Heart right ventricle (tissue), 16 donors: Measurements from ENCODE around the gene GLDN. TPM values are rescaled to one million over a fixed set of nuclear protein-coding genes. Genes with fewer than 3 reads are reported as not detected.

Source experiments
- ATAC-seq, 8 donors: fragments of 200-7000 bp; cut with Tn5 transposase; one replicate each; pipeline ENCODE4 v1.9.1; 2020; ENCODE audit warnings: mild to moderate bottlenecking in 8 of 8, moderate library complexity in 8 of 8, moderate number of reproducible peaks in 1 of 8
- DNase-seq, 2 donors: peaks; one replicate each; pipeline ENCODE4 v3.0.0-alpha.2; 2020
- H3K27ac ChIP-seq, 10 donors: fragments of 200-600 bp; sonication (generic) in 2 of 10; one replicate each; pipeline versions ENCODE4 v1.5.0 to v1.8.0; 2020 to 2022; ENCODE audit warnings: mild to moderate bottlenecking in 3 of 10
- H3K27me3 ChIP-seq, 7 donors: fragments of 200-600 bp; one replicate each; pipeline ENCODE4 v1.8.0; 2021 to 2022; ENCODE audit warnings: mild to moderate bottlenecking in 2 of 7
- H3K36me3 ChIP-seq, 9 donors: fragments of 200-600 bp; sonication (generic) in 1 of 9; one replicate each; pipeline versions ENCODE4 v1.5.0 to v1.8.0; 2020 to 2022; ENCODE audit warnings: mild to moderate bottlenecking in 2 of 9
- H3K4me1 ChIP-seq, 9 donors: fragments of 200-600 bp; sonication (generic) in 1 of 9; one replicate each; pipeline versions ENCODE4 v1.5.0 to v1.8.0; 2020 to 2022; ENCODE audit warnings: mild to moderate bottlenecking in 4 of 9
- H3K4me3 ChIP-seq, 10 donors: fragments of 200-600 bp; sonication (generic) in 2 of 10; one replicate each; pipeline versions ENCODE4 v1.5.0 to v1.8.0; 2020 to 2022; ENCODE audit warnings: mild to moderate bottlenecking in 7 of 10, moderate library complexity in 2 of 10
- H3K9me3 ChIP-seq, 11 donors: fragments of 200-600 bp in 10 of 11; sonication (generic) in 2 of 11; one replicate each; pipeline versions ENCODE4 v1.5.0 to v1.8.0; 2013 to 2022; ENCODE audit warnings: mild to moderate bottlenecking in 2 of 11, control low read depth in 1 of 11, moderate library complexity in 1 of 11
- CTCF ChIP-seq, 9 donors: fragments of 200-600 bp; sonication (generic) in 2 of 9; IDR thresholded peaks; one replicate each; pipeline versions ENCODE4 v1.5.0 to v1.8.0; 2021 to 2022; ENCODE audit warnings: antibody characterized with exemption in 9 of 9, mild to moderate bottlenecking in 5 of 9, moderate library complexity in 1 of 9
- WGBS, 2 donors: extraction: QIAGEN DNeasy Blood & Tissue Kit; methylation state at CpG; one replicate each; pipeline ENCODE4 v1.1.7; 2013; ENCODE audit warnings: inconsistent platforms in 1 of 2; 5-methylcytosine and 5-hydroxymethylcytosine counted together
- intact Hi-C, 10 donors: fragments of 100-400 bp; cut with DNase I; formaldehyde crosslinking; loops; one replicate each; pipeline versions ENCODE4 v1.11.1 to v1.14.2; 2022
- polyA plus RNA-seq, 2 donors: library from polyadenylated mRNA; stranded (reverse); fragments of 200-250 nt; gene quantifications; one replicate each; pipeline ENCODE4 v1.2.3, GENCODE V29; 2013
- total RNA-seq, 10 donors: library from RNA; stranded (reverse); fragmentation: NEBNext Ultra II Directional in 3 of 10; extraction: Animal tissue kit (Norgen Biotek cat#: 25700) in 3 of 10; gene quantifications; one replicate each; pipeline versions ENCODE4 v1.2.1 to v1.2.4, GENCODE V29; 2021 to 2023
- donor health status: Arrhythmogenic right ventricular cardiomyopathy.
- donor health status: ischemic (EF 13 %, LVEDD 7.1; RV severe dilation, severe dysfunction).
- donor health status: healthy with polysubstance abuse.
- donor health status: DM: no; HTN: yes; CAD: no.
- donor health status: DM: no; HTN: no; CAD: no.
- donor health status: ischemic (EF 25% LVEDD 6.9; RV normal size, moderate dysfunction).
- donor health status: ischemic (EF 25% LVEDD 5.7; RV mildly dilated, moderate dysfunction).
- donor health status: healthy.
- donor health status: DM: yes; HTN: yes; CAD: no.
- donor health status: Ischemic cardiomyopathy.
- donor health status: ischemic (EF 35%, LVEDD 5.7; RV mildly dilated, moderate dysfunction).
- donor health status: nonischemic (EF 11% LVEDD 7.7; RV severe dilation, severe dysfunction).
- donor health status: DM: yes; HTN: yes; CAD: no.
- donor health status: PGD.
- donor health status: ischemic (EF 29% LVEDD 5.4; RV normal size, mild dysfunction).
- donor health status: nonischemic (EF 23%, LVEDD 6.1; RV moderate dilation, normal function).

The GLDN gene
- total and polyA plus RNA-seq, 12 donors, result 0.65 to 19.8 (median 10.9) TPM

GRCh38 chr15:51355096-51355495 lies 13.6 kb downstream of the GLDN start:
- 91 to 92% methylated on average over 1 of the region's 1 CpG for WGBS, 2 donors
- Histone ChIP-seq H3K4me1 (peaks cover 1 to 35% (median 11%) of the 10 kb centered on the region in 9 donors), H3K27me3 (no peaks in the 10 kb centered on the region), H3K4me3 (no peak overlapping the region), H3K36me3 (no peaks in the 10 kb centered on the region), H3K27ac (no peak overlapping the region), H3K9me3 (no peaks in the 10 kb centered on the region)
- ATAC-seq (no peak), DNase-seq (no peak)
- no peak for TF ChIP-seq CTCF (IDR thresholded peaks at IDR 0.05)
- intact Hi-C loops, result no loop called here

GRCh38 chr15:51356147-51356546 lies 14.7 kb downstream of the GLDN start:
- no peaks in the 10 kb centered on the region for H3K9me3 ChIP-seq
- H3K4me1 ChIP-seq, result peaks cover 0 to 30% (median 8%) of the 10 kb centered on the region in 9 donors
- DNase-seq (no peak), ATAC-seq (no peak)
- 86 to 98% methylated on average over 5 of the region's 5 CpGs for WGBS, 2 donors
- H3K36me3 ChIP-seq, result no peaks in the 10 kb centered on the region
- H3K27ac ChIP-seq, result no peak overlapping the region
- H3K27me3 ChIP-seq, result no peaks in the 10 kb centered on the region
- no peak overlapping the region for H3K4me3 ChIP-seq
- TF ChIP-seq CTCF (IDR thresholded peaks at IDR 0.05), result no peak
- intact Hi-C loops, result no loop called here

DNA sequence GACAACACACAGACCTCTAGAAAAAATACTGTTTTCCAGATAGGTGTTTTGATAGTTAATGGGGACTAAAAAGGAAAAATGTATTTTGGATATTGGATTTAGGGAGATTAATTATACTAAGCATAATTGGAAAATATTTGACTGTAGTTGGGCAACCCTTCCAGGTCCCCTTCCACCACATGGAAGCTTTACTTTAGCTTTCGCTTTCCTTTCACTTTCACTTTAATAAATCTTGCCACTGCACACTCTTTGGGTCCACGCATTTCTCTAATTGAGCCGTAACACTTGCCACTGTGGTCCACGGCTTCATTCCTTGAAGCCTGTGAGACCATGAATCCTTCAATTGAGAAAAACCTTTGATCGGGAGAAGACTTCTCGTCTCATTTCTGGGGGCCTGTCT lies 15.5 kb downstream of the GLDN start:
- Histone ChIP-seq H3K4me3 (no peak overlapping the region), H3K27me3 (no peaks in the 10 kb centered on the region), H3K27ac (no peak overlapping the region), H3K9me3 (no peaks in the 10 kb centered on the region), H3K36me3 (no peaks in the 10 kb centered on the region), H3K4me1 (peaks cover 0 to 24% (median 8%) of the 10 kb centered on the region in 9 donors)
- no peak for DNase-seq
- 93 to 95% methylated on average over 6 of the region's 6 CpGs for WGBS, 2 donors
- TF ChIP-seq CTCF (IDR thresholded peaks at IDR 0.05), result no peak
- no peak for ATAC-seq
- intact Hi-C loops, result no loop called here

- Histone ChIP-seq H3K27me3 (no peaks in the 10 kb centered on the region), H3K9me3 (no peaks in the 10 kb centered on the region), H3K36me3 (no peaks in the 10 kb centered on the region), H3K27ac (no peak overlapping the region), H3K4me3 (no peak overlapping the region), H3K4me1 (peaks cover 0 to 9% (median 0%) of the 10 kb centered on the region in 9 donors)
- intact Hi-C loops, result loop anchor here in 1 of 10 donors (10.0 kb wide), 1 partner anchor 45 kb away; no protein-coding TSS in a partner anchor
- no peak for TF ChIP-seq CTCF (IDR thresholded peaks at IDR 0.05)
- DNase-seq (no peak), ATAC-seq (no peak)
- WGBS, 2 donors, result 86 to 91% methylated on average over 7 of the region's 7 CpGs
Measured at GRCh38 chr15:51359981-51360380, 18.5 kb downstream of the GLDN start.
